Tibial artery (tissue), 4 donors: ENCODE results near the gene SORCS2.

Experiments
- DNase-seq, 2 donors: peaks; one replicate each; pipeline ENCODE4 v3.0.0-alpha.2; 2019
- H3K27ac ChIP-seq, 2 donors: fragments of 200-600 bp; sonication (generic) in 1 of 2; 1 replicate in 1 of 2; 2 replicates in 1 of 2; pipeline ENCODE4 v1.5.1; 2018 to 2019; ENCODE audit warnings: mild to moderate bottlenecking in 1 of 2
- H3K27me3 ChIP-seq, 2 donors: fragments of 200-600 bp; sonication (generic) in 1 of 2; one replicate each; pipeline versions ENCODE4 v1.5.1 to v1.6.0; 2016 to 2019
- H3K36me3 ChIP-seq, 3 donors: fragments of 200-600 bp; sonication (generic) in 2 of 3; one replicate each; pipeline ENCODE4 v1.5.1; 2016 to 2019; ENCODE audit warnings: mild to moderate bottlenecking in 2 of 3
- H3K4me1 ChIP-seq, 4 donors: fragments of 200-600 bp; sonication (generic) in 2 of 4; 1 replicate in 3 of 4; 2 replicates in 1 of 4; pipeline ENCODE4 v1.5.1; 2016 to 2019
- H3K4me3 ChIP-seq, 2 donors: fragments of 200-600 bp; sonication (generic) in 1 of 2; 1 replicate in 1 of 2; 2 replicates in 1 of 2; pipeline ENCODE4 v1.5.1; 2018 to 2019; ENCODE audit warnings: mild to moderate bottlenecking in 2 of 2
- H3K9me3 ChIP-seq, 3 donors: fragments of 200-600 bp; sonication (generic) in 1 of 3; one replicate each; pipeline ENCODE4 v1.5.1; 2016 to 2019
- CTCF ChIP-seq, 2 experiments: fragments of 200-600 bp in 1 of 2; fragments of 450-650 bp in 1 of 2; IDR thresholded peaks; one replicate each; pipeline ENCODE4 v1.5.1; 2017 to 2019; ENCODE audit warnings: antibody characterized with exemption in 2 of 2, mild to moderate bottlenecking in 1 of 2, moderate library complexity in 1 of 2
- intact Hi-C: fragments of 100-400 bp; cut with DNase I; formaldehyde crosslinking; loops from one replicate; pipeline ENCODE4 v1.15.0; 2023; ENCODE audit warnings: low total_unique reads

The SORCS2 gene

GRCh38 chr4:7747566-7747965 lies 555.2 kb downstream of the SORCS2 start:
- Histone ChIP-seq H3K27me3 (no peaks in the 10 kb centered on the region), H3K4me3 (no peak overlapping the region), H3K4me1 (peaks cover 0 to 25% (median 10%) of the 10 kb centered on the region in 4 donors), H3K27ac (no peak overlapping the region), H3K36me3 (no peaks in the 10 kb centered on the region), H3K9me3 (no peaks in the 10 kb centered on the region)
- DNase-seq: no peak
- intact Hi-C loops: no loop called here
- no peak for TF ChIP-seq CTCF (IDR thresholded peaks at IDR 0.05)

DNA sequence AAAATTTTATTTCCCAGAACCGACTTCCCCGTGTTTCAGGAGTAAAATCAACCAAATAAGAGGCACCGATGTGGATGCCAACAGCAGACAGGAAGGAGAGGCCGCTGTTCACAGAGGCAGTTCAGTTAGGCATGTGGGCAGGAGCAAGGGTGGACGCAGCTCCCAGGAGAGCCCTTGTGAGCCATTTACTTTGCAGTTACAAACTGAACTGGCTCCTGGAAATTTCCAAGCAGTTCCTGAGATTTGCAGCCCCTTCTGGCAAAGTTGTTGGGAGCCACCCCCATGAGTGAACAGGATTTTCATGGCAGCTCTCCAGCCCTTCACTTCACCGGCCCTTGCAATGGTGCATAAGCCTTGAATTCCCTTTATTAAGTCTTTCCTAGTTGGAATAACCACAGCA lies 558.2 kb downstream of the SORCS2 start:
- Histone ChIP-seq H3K27me3 (no peaks in the 10 kb centered on the region), H3K27ac (peak overlapping the region in 1 of 2 donors; percentile 29), H3K9me3 (no peaks in the 10 kb centered on the region), H3K36me3 (no peaks in the 10 kb centered on the region), H3K4me3 (no peak overlapping the region), H3K4me1 (peaks cover 0 to 16% (median 10%) of the 10 kb centered on the region in 4 donors)
- intact Hi-C loops: no loop called here
- TF ChIP-seq CTCF (IDR thresholded peaks at IDR 0.05): no peak
- no peak for DNase-seq

GRCh38 chr4:7750972-7751371 lies 558.6 kb downstream of the SORCS2 start:
- Histone ChIP-seq H3K27ac (peak overlapping the region in 1 of 2 donors; percentile 29), H3K4me1 (peaks cover 0 to 16% (median 10%) of the 10 kb centered on the region in 4 donors), H3K27me3 (no peaks in the 10 kb centered on the region), H3K4me3 (no peak overlapping the region), H3K9me3 (no peaks in the 10 kb centered on the region), H3K36me3 (peaks cover 0 to 3% (median 0%) of the 10 kb centered on the region in 3 donors)
- intact Hi-C loops: no loop called here
- no peak for DNase-seq
- TF ChIP-seq CTCF (IDR thresholded peaks at IDR 0.05): no peak

GRCh38 chr4:7752649-7753048 lies 560.3 kb downstream of the SORCS2 start:
- no peak overlapping the region for H3K4me3 ChIP-seq
- no peak overlapping the region for H3K27ac ChIP-seq
- intact Hi-C loops: no loop called here
- H3K27me3 ChIP-seq: no peaks in the 10 kb centered on the region
- H3K4me1 ChIP-seq: peaks cover 0 to 20% (median 10%) of the 10 kb centered on the region in 4 donors
- H3K9me3 ChIP-seq: no peaks in the 10 kb centered on the region
- peaks cover 0 to 13% (median 0%) of the 10 kb centered on the region in 3 donors for H3K36me3 ChIP-seq
- no peak for TF ChIP-seq CTCF (IDR thresholded peaks at IDR 0.05)
- DNase-seq: no peak

- TF ChIP-seq CTCF (IDR thresholded peaks at IDR 0.05): no peak
- no peaks in the 10 kb centered on the region for H3K9me3 ChIP-seq
- no peaks in the 10 kb centered on the region for H3K27me3 ChIP-seq
- no peak for DNase-seq
- no peak overlapping the region for H3K27ac ChIP-seq
- no peak overlapping the region for H3K4me3 ChIP-seq
- H3K36me3 ChIP-seq: peaks cover 0 to 13% (median 0%) of the 10 kb centered on the region in 3 donors
- H3K4me1 ChIP-seq: peaks cover 0 to 26% (median 12%) of the 10 kb centered on the region in 4 donors
- intact Hi-C loops: no loop called here
Observed at GRCh38 chr4:7753271-7753670, 560.9 kb downstream of the SORCS2 start.

GRCh38 chr4:7753931-7754465 lies 561.7 kb downstream of the SORCS2 start:
- no peak for TF ChIP-seq CTCF (IDR thresholded peaks at IDR 0.05)
- no peak overlapping the region for H3K27ac ChIP-seq
- DNase-seq: no peak
- peaks cover 0 to 30% (median 12%) of the 10 kb centered on the region in 4 donors for H3K4me1 ChIP-seq
- no peak overlapping the region for H3K4me3 ChIP-seq
- no peaks in the 10 kb centered on the region for H3K9me3 ChIP-seq
- peaks cover 0 to 13% (median 0%) of the 10 kb centered on the region in 3 donors for H3K36me3 ChIP-seq
- no peaks in the 10 kb centered on the region for H3K27me3 ChIP-seq
- intact Hi-C loops: no loop called here
